ENCODE results near the gene HIPK4.
"Not testable (repeated sequence)": the region's sequence is repeated elsewhere in the genome, so short reads cannot be mapped to it uniquely, and the experiment has no call there.

HIPK4 gene

GRCh38 chr19:40389404-40390083 is 437 bp downstream of the HIPK4 start:
- no peaks in the 10 kb centered on the region for H3K27me3 Mint-ChIP-seq
- H3K27ac Mint-ChIP-seq, result no peak overlapping the region
- no peaks in the 10 kb centered on the region for H3K9me3 Mint-ChIP-seq
- no peaks in the 10 kb centered on the region for H3K36me3 Mint-ChIP-seq (ENCODE audit: low read depth)
- no peaks in the 10 kb centered on the region for H3K4me1 Mint-ChIP-seq (ENCODE audit: low read depth)
- no peak overlapping the region for H3K4me3 Mint-ChIP-seq

GRCh38 chr19:40388481-40388880 is 1.5 kb downstream of the HIPK4 start:
- Mint-ChIP-seq H3K4me3 (no peak overlapping the region), H3K9me3 (no peaks in the 10 kb centered on the region), H3K27ac (no peak overlapping the region), H3K4me1 (ENCODE audit: low read depth) (no peaks in the 10 kb centered on the region), H3K27me3 (no peaks in the 10 kb centered on the region), H3K36me3 (ENCODE audit: low read depth) (no peaks in the 10 kb centered on the region)

DNA sequence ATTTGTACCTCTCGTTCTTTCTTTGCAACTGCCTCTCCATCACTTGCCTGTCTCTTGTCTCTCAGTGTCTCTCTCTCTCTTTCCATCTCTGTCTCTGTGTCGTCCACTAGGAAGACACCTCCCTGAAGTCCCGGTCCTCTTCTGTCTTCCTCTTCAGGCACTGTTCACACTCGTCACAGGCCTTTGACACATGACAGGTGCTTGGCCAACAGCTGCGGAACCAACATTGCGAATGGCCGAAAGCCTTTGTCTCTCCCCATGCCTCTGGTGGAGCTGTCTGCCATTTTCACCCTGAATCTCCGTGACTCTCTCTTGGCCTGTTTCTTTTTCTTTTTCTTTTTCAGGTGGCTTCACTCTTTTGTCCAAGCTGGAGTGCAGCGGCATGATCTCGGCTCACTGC is 2.8 kb downstream of the HIPK4 start:
- H3K4me3 Mint-ChIP-seq, result no peak overlapping the region
- no peaks in the 10 kb centered on the region for H3K4me1 Mint-ChIP-seq (ENCODE audit: low read depth)
- no peaks in the 10 kb centered on the region for H3K27me3 Mint-ChIP-seq
- no peaks in the 10 kb centered on the region for H3K36me3 Mint-ChIP-seq (ENCODE audit: low read depth)
- H3K9me3 Mint-ChIP-seq, result no peaks in the 10 kb centered on the region
- no peak overlapping the region for H3K27ac Mint-ChIP-seq

DNA sequence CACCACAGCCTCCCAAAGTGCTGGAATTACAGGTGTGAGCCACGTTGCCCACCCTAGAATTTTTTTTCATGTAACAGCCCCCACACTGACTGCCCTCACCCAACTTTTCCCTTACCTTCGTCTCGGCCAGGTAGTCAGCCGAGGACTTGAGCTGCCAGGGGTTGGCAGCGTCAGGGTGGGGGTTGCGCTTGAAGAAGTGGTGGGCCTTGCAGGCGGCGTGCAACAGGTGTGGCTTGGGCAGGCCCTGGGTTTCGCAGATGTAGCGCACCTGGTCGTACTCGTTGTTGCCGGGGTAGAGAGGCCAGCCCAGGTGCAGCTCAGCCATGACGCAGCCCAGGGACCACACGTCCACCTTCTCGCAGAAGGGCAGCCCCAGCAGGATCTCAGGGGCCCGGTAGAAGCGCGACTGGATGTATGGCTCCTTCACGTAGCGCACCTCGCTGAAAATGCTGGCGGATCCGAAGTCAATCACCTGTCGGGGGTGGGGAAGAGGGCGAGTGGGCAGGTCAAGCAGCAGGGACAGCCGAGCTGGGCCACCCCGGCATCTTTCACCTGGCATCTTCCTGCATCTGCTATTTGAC is 6.2 kb downstream of the HIPK4 start:
- Mint-ChIP-seq H3K4me3 (no peak overlapping the region), H3K36me3 (ENCODE audit: low read depth) (no peaks in the 10 kb centered on the region), H3K27ac (no peak overlapping the region), H3K27me3 (no peaks in the 10 kb centered on the region), H3K9me3 (no peaks in the 10 kb centered on the region), H3K4me1 (ENCODE audit: low read depth) (no peaks in the 10 kb centered on the region)

DNA sequence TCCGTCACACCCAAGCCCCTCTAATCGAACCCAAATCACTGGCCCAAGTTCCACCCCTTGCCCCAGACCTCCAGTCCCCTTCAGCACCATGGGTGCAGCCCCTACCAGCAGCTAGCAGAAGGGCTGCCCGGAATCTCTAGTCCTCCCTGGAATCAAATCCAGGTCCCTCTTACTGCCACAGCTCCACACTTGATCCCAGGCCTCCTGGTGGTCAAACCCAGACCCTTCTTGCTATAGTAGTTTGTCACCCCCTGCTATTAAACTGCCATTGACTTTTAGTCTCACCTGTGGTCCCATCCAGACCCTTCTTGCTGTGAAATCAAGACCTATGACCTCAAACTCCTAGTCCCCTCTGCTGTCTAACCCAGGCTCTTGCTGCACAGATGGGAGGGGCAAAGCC is 8.7 kb downstream of the HIPK4 start:
- Mint-ChIP-seq H3K27ac (no peak overlapping the region), H3K9me3 (no peaks in the 10 kb centered on the region), H3K4me3 (no peak overlapping the region), H3K36me3 (ENCODE audit: low read depth) (no peaks in the 10 kb centered on the region), H3K27me3 (no peaks in the 10 kb centered on the region), H3K4me1 (ENCODE audit: low read depth) (no peaks in the 10 kb centered on the region)

GRCh38 chr19:40380199-40381037 is 9.6 kb downstream of the HIPK4 start:
- no peaks in the 10 kb centered on the region for H3K4me1 Mint-ChIP-seq (ENCODE audit: low read depth)
- H3K27me3 Mint-ChIP-seq, result no peaks in the 10 kb centered on the region
- H3K9me3 Mint-ChIP-seq, result no peaks in the 10 kb centered on the region
- no peak overlapping the region for H3K4me3 Mint-ChIP-seq
- no peak overlapping the region for H3K27ac Mint-ChIP-seq
- H3K36me3 Mint-ChIP-seq (ENCODE audit: low read depth), result peaks cover 3% of the 10 kb centered on the region

DNA sequence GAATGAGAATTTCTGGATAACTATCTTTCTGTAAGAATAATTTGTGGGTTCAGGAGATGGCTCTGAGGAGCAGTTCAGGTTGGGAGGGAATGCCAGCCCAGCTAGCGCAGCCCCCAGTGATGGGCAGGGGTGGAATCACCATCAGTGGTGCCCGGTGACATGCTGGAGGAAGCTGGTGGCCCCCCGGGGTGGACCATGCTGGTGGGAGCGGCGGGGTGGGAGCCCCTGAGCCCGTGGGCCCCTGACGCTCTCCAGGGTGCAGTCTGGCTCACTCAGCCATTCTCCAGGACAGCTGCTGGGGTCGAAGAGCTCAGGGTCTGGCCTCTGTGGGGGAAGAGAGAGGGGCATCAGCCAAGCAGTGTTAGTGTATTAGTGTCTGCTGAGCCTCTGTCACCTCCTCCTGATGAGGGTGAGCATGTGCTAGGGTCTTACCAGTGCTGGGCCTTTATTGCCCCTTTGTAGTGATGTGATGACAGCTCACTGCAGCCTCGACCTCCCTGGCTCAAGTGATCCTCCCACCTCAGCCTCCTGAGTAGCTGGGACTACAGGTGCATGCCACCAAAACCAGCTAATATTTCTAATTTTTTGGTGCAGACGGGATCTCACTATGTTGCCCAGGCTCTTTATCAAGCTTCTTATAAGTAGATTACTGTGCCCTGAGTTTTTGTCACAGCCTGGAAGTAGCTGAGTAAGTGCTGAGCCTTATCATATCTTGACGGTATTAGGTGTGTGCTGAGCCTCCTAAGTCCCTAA is 10.4 kb downstream of the HIPK4 start:
- H3K27me3 Mint-ChIP-seq, result no peaks in the 10 kb centered on the region
- no peak overlapping the region for H3K27ac Mint-ChIP-seq
- peaks cover 3% of the 10 kb centered on the region for H3K36me3 Mint-ChIP-seq (ENCODE audit: low read depth)
- H3K9me3 Mint-ChIP-seq, result no peaks in the 10 kb centered on the region
- H3K4me3 Mint-ChIP-seq, result no peak overlapping the region
- no peaks in the 10 kb centered on the region for H3K4me1 Mint-ChIP-seq (ENCODE audit: low read depth)

GRCh38 chr19:40378509-40378908 is 11.5 kb downstream of the HIPK4 start:
- H3K4me3 Mint-ChIP-seq, result no peak overlapping the region
- peaks cover 3% of the 10 kb centered on the region for H3K36me3 Mint-ChIP-seq (ENCODE audit: low read depth)
- no peak overlapping the region for H3K27ac Mint-ChIP-seq
- H3K27me3 Mint-ChIP-seq, result no peaks in the 10 kb centered on the region
- no peaks in the 10 kb centered on the region for H3K9me3 Mint-ChIP-seq
- no peaks in the 10 kb centered on the region for H3K4me1 Mint-ChIP-seq (ENCODE audit: low read depth)

- H3K9me3 Mint-ChIP-seq, result no peaks in the 10 kb centered on the region
- peaks cover 3% of the 10 kb centered on the region for H3K36me3 Mint-ChIP-seq (ENCODE audit: low read depth)
- H3K27me3 Mint-ChIP-seq, result no peaks in the 10 kb centered on the region
- no peak overlapping the region for H3K27ac Mint-ChIP-seq
- no peaks in the 10 kb centered on the region for H3K4me1 Mint-ChIP-seq (ENCODE audit: low read depth)
- H3K4me3 Mint-ChIP-seq, result no peak overlapping the region
Measured at GRCh38 chr19:40377876-40378385, 12.1 kb downstream of the HIPK4 start.

GRCh38 chr19:40376286-40376862 is 13.6 kb downstream of the HIPK4 start:
- Mint-ChIP-seq H3K36me3 (ENCODE audit: low read depth) (peaks cover 3% of the 10 kb centered on the region), H3K9me3 (no peaks in the 10 kb centered on the region), H3K4me1 (ENCODE audit: low read depth) (no peaks in the 10 kb centered on the region), H3K27me3 (no peaks in the 10 kb centered on the region), H3K4me3 (no peak overlapping the region), H3K27ac (no peak overlapping the region)

- Mint-ChIP-seq H3K27me3 (no peaks in the 10 kb centered on the region), H3K27ac (no peak overlapping the region), H3K36me3 (ENCODE audit: low read depth) (peaks cover 3% of the 10 kb centered on the region), H3K9me3 (no peaks in the 10 kb centered on the region), H3K4me3 (no peak overlapping the region), H3K4me1 (ENCODE audit: low read depth) (no peaks in the 10 kb centered on the region)
Measured at GRCh38 chr19:40374084-40374483, 15.9 kb downstream of the HIPK4 start.

GRCh38 chr19:40371802-40372122 is 18.2 kb downstream of the HIPK4 start:
- Mint-ChIP-seq H3K4me3 (no peak overlapping the region), H3K9me3 (no peaks in the 10 kb centered on the region), H3K27ac (no peak overlapping the region), H3K36me3 (ENCODE audit: low read depth) (peaks cover 7% of the 10 kb centered on the region), H3K4me1 (ENCODE audit: low read depth) (no peaks in the 10 kb centered on the region), H3K27me3 (no peaks in the 10 kb centered on the region)

DNA sequence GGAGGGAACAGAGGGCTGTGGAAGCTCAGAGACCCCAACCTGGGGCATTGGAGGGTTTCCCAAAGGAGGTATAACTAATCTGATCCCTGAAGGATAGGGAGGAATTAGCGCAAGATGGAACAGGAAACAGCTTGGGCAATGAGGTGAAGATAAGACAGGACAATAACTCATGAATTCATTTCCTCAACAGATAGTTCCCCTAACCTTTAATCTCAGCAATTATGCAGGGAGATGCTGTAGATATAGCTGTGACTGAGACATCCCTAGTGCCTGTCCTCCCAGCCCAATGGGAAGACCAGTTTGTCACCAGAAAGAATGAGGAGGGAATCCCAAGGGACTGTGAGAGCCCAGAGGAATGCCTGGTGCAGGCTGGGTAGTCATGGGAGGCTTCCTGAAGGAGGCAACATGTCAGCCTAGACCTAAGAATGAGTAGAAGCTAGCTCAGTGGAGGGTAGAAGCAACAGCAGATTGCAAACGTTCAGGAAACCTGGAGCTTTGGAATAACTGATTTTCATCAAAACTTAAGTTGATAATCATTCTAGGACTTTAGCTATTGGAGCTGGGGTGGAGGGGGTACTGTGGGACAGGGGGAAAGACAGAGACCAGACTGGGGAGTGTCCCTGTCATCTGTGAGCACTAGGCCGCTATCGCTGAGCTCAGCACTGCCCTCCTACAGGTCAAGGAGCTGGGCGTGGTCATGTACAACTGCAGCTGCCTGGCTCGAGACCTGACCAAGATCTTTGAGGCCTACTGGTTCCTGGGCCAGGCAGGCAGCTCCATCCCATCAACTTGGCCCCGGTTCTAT is 18.8 kb downstream of the HIPK4 start:
- Mint-ChIP-seq H3K36me3 (ENCODE audit: low read depth) (peaks cover 7% of the 10 kb centered on the region), H3K27me3 (no peaks in the 10 kb centered on the region), H3K4me3 (no peak overlapping the region), H3K4me1 (ENCODE audit: low read depth) (no peaks in the 10 kb centered on the region), H3K9me3 (no peaks in the 10 kb centered on the region), H3K27ac (no peak overlapping the region)

- not testable (repeated sequence) for H3K36me3 Mint-ChIP-seq (ENCODE audit: low read depth)
Measured at GRCh38 chr19:40370253-40370652, 19.7 kb downstream of the HIPK4 start.

More at GRCh38 chr19:40370253-40370652, 19.7 kb downstream of the HIPK4 start:
- not testable (repeated sequence) for H3K27ac Mint-ChIP-seq; H3K9me3 Mint-ChIP-seq; H3K27me3 Mint-ChIP-seq; H3K4me1 Mint-ChIP-seq (ENCODE audit: low read depth); H3K4me3 Mint-ChIP-seq

All from stimulated activated naive CD8-positive, alpha-beta T cell treated with anti-CD3 and anti-CD28 coated beads, Interleukin-15, Interleukin-2, amounts not matched to agents 100 ng/mL and 50 ng/mL, for 24 hours (primary cell).